NCI-H226 (cell line): ENCODE data around the gene UBE2N.
"Not testable (repeated sequence)": the region's sequence is repeated elsewhere in the genome, so short reads cannot be mapped to it uniquely, and the experiment has no call there.

Experiments used
- DNase-seq: peaks from one replicate; pipeline ENCODE4 v3.0.0-alpha.2; 2015

Gene UBE2N

GRCh38 chr12:93409343-93410187 is 32.2 kb downstream of the UBE2N start:
- not testable (repeated sequence) for DNase-seq

GRCh38 chr12:93408813-93409212 is 32.9 kb downstream of the UBE2N start:
- no peak for DNase-seq

- no peak for DNase-seq
Observed at GRCh38 chr12:93407963-93408283, 33.8 kb downstream of the UBE2N start.

GRCh38 chr12:93407054-93407962 is 34.4 kb downstream of the UBE2N start:
- DNase-seq, result no peak

GRCh38 chr12:93404961-93405849 is 36.5 kb downstream of the UBE2N start:
- no peak for DNase-seq

GRCh38 chr12:93403988-93404803 is 37.6 kb downstream of the UBE2N start:
- no peak for DNase-seq

- no peak for DNase-seq
Observed at GRCh38 chr12:93402333-93403311, 39.1 kb downstream of the UBE2N start.

- not testable (repeated sequence) for DNase-seq
Observed at GRCh38 chr12:93399183-93399863, 42.4 kb downstream of the UBE2N start.

- DNase-seq, result no peak
Observed at GRCh38 chr12:93397412-93397811, 44.3 kb downstream of the UBE2N start.

- no peak for DNase-seq
Observed at GRCh38 chr12:93393425-93393824, 48.3 kb downstream of the UBE2N start.

GRCh38 chr12:93390549-93391297 is 51.0 kb downstream of the UBE2N start:
- DNase-seq, result no peak

GRCh38 chr12:93390031-93390430 is 51.7 kb downstream of the UBE2N start:
- DNase-seq, result no peak

GRCh38 chr12:93387780-93388179 is 54.0 kb downstream of the UBE2N start:
- DNase-seq, result peak; percentile 62

- not testable (repeated sequence) for DNase-seq
Observed at GRCh38 chr12:93381976-93382437, 59.7 kb downstream of the UBE2N start.

GRCh38 chr12:93381161-93381975 is 60.4 kb downstream of the UBE2N start:
- DNase-seq, result no peak

GRCh38 chr12:93380480-93381121 is 61.1 kb downstream of the UBE2N start:
- DNase-seq, result no peak

GRCh38 chr12:93379981-93380361 is 61.8 kb downstream of the UBE2N start:
- DNase-seq, result no peak
